GM21717 (cell line): ENCODE measurements around the gene BDKRB2.
A peak's percentile ranks its signal among the peaks of the same experiment; 100 is the strongest.

Experiments
- ATAC-seq: cut with Tn5 transposase; IDR thresholded peaks from one replicate; pipeline ENCODE4 v1.9.1; 2021; ENCODE audit warnings: mild to moderate bottlenecking, moderate library complexity; ENCODE audit not compliant: unreplicated experiment

BDKRB2 gene

GRCh38 chr14:96176275-96176674, 28.4 kb upstream of the BDKRB2 start:
- ATAC-seq, result no peak

- ATAC-seq, result no peak
Measured at GRCh38 chr14:96176811-96177211, 27.8 kb upstream of the BDKRB2 start.

GRCh38 chr14:96177766-96178375, 26.8 kb upstream of the BDKRB2 start:
- no peak for ATAC-seq

GRCh38 chr14:96178461-96179321, 25.9 kb upstream of the BDKRB2 start:
- no peak for ATAC-seq

- no peak for ATAC-seq
Measured at GRCh38 chr14:96180043-96180874, 24.4 kb upstream of the BDKRB2 start.

GRCh38 chr14:96181186-96182056, 23.2 kb upstream of the BDKRB2 start:
- ATAC-seq, result no peak

- ATAC-seq, result no peak
Measured at GRCh38 chr14:96182546-96182945, 22.1 kb upstream of the BDKRB2 start.

GRCh38 chr14:96184737-96185136, 19.9 kb upstream of the BDKRB2 start:
- no peak for ATAC-seq

GRCh38 chr14:96187216-96188031, 17.2 kb upstream of the BDKRB2 start:
- no peak for ATAC-seq

GRCh38 chr14:96189281-96189711, 15.3 kb upstream of the BDKRB2 start:
- peak; percentile 56 for ATAC-seq

GRCh38 chr14:96191353-96191752, 13.3 kb upstream of the BDKRB2 start:
- no peak for ATAC-seq

- no peak for ATAC-seq
Measured at GRCh38 chr14:96191841-96192462, 12.7 kb upstream of the BDKRB2 start.

- ATAC-seq, result no peak
Measured at GRCh38 chr14:96192975-96193805, 11.4 kb upstream of the BDKRB2 start.

GRCh38 chr14:96194262-96194656, 10.4 kb upstream of the BDKRB2 start:
- ATAC-seq, result no peak

GRCh38 chr14:96194657-96195431, 9.8 kb upstream of the BDKRB2 start:
- ATAC-seq, result no peak

- ATAC-seq, result no peak
Measured at GRCh38 chr14:96195441-96196081, 9.1 kb upstream of the BDKRB2 start.
